Liver (tissue), 9 donors: ENCODE results near the gene NOS1. TPM values are rescaled to one million over a fixed set of nuclear protein-coding genes. Genes with fewer than 3 reads are reported as not detected.

Experiments used
- DNase-seq: peaks from one replicate; pipeline ENCODE4 v3.0.0-alpha.2; 2017; ENCODE audit warnings: low spot score
- H3K27ac ChIP-seq, 2 donors: one replicate each; pipeline ENCODE4 v1.7.0; 2013; ENCODE audit warnings: inconsistent platforms in 2 of 2, low read length in 2 of 2, control low read depth in 1 of 2, low read depth in 1 of 2, mild to moderate bottlenecking in 1 of 2
- H3K27me3 ChIP-seq, 4 donors: one replicate each; pipeline versions ENCODE4 v1.6.1 to v1.7.0; 2013; ENCODE audit warnings: low read length in 3 of 4, inconsistent platforms in 1 of 4, mild to moderate bottlenecking in 1 of 4, moderate library complexity in 1 of 4; ENCODE audit not compliant: control insufficient read depth in 4 of 4, insufficient read depth in 4 of 4
- H3K36me3 ChIP-seq, 4 donors: one replicate each; pipeline versions ENCODE4 v1.6.1 to v1.7.0; 2013; ENCODE audit warnings: low read length in 3 of 4, mild to moderate bottlenecking in 3 of 4, low read depth in 1 of 4, moderate library complexity in 1 of 4; ENCODE audit not compliant: control insufficient read depth in 4 of 4, insufficient read depth in 3 of 4
- H3K4me1 ChIP-seq, 4 donors: one replicate each; pipeline versions ENCODE4 v1.6.1 to v1.7.0; 2013; ENCODE audit warnings: low read length in 3 of 4, mild to moderate bottlenecking in 3 of 4, moderate library complexity in 1 of 4; ENCODE audit not compliant: control insufficient read depth in 4 of 4, insufficient read depth in 4 of 4
- H3K4me3 ChIP-seq, 3 donors: one replicate each; pipeline versions ENCODE4 v1.6.1 to v1.7.0; 2013; ENCODE audit warnings: low read length in 3 of 3, control low read depth in 1 of 3, low read depth in 1 of 3, mild to moderate bottlenecking in 1 of 3
- H3K9ac ChIP-seq, 2 donors: one replicate each; pipeline ENCODE4 v1.7.0; 2013; ENCODE audit warnings: low read length in 2 of 2, mild to moderate bottlenecking in 2 of 2, moderate library complexity in 2 of 2, control low read depth in 1 of 2, low read depth in 1 of 2
- H3K9me3 ChIP-seq, 4 donors: one replicate each; pipeline versions ENCODE4 v1.6.1 to v1.7.0; 2013; ENCODE audit warnings: low read length in 3 of 4; ENCODE audit not compliant: control insufficient read depth in 4 of 4
- EGR1 ChIP-seq, 2 donors: IDR thresholded peaks; 2 replicates each; pipeline ENCODE4 v1.6.1; 2016 to 2018; ENCODE audit warnings: antibody characterized with exemption in 2 of 2, low read depth in 2 of 2
- FOXA2 ChIP-seq: IDR thresholded peaks from 2 replicates; pipeline ENCODE4 v1.6.1; 2016; ENCODE audit warnings: antibody characterized with exemption
- HNF4A ChIP-seq, 2 donors: conservative IDR thresholded peaks; 2 replicates each; pipeline ENCODE4 v1.6.1; 2016; ENCODE audit warnings: antibody characterized with exemption in 2 of 2, mild to moderate bottlenecking in 2 of 2
- JUND ChIP-seq, 2 donors: IDR thresholded peaks; 2 replicates each; pipeline ENCODE4 v1.6.1; 2016; ENCODE audit warnings: antibody characterized with exemption in 2 of 2
- MAX ChIP-seq: IDR thresholded peaks from 2 replicates; pipeline ENCODE4 v1.6.1; 2016; ENCODE audit warnings: antibody characterized with exemption
- NR2F2 ChIP-seq: IDR thresholded peaks from 2 replicates; pipeline ENCODE4 v1.6.1; 2016; ENCODE audit warnings: antibody characterized with exemption
- RAD21 ChIP-seq, 2 donors: IDR thresholded peaks; 2 replicates each; pipeline ENCODE4 v1.6.1; 2016; ENCODE audit warnings: antibody characterized with exemption in 2 of 2, mild to moderate bottlenecking in 2 of 2
- RXRA ChIP-seq, 2 donors: IDR thresholded peaks; 2 replicates each; pipeline ENCODE4 v1.6.1; 2017 to 2018; ENCODE audit warnings: antibody characterized with exemption in 2 of 2, mild to moderate bottlenecking in 1 of 2
- TAF1 ChIP-seq: conservative IDR thresholded peaks from 2 replicates; pipeline ENCODE4 v1.6.1; 2016; ENCODE audit warnings: antibody characterized with exemption, mild to moderate bottlenecking
- YY1 ChIP-seq: IDR thresholded peaks from 2 replicates; pipeline ENCODE4 v1.6.1; 2016; ENCODE audit warnings: antibody characterized with exemption, mild to moderate bottlenecking
- WGBS: extraction: QIAGEN DNeasy Blood & Tissue Kit; methylation state at CpG from one replicate; pipeline ENCODE4 v1.1.7; 2013; 5-methylcytosine and 5-hydroxymethylcytosine counted together
- polyA plus RNA-seq, 2 donors: library from polyadenylated mRNA; stranded (reverse) in 1 of 2; unstranded in 1 of 2; fragments of 200-250 nt in 1 of 2; fragments of >200 nt in 1 of 2; fragmentation: Nextera tagmentation in 1 of 2; extraction: Ambion mirVana in 1 of 2; gene quantifications; one replicate each; pipeline versions ENCODE4 v1.2.1 to v1.2.3, GENCODE V29; 2013 to 2015
- total RNA-seq, 2 donors: library from RNA; depleted of rRNA; stranded (reverse); fragments of >200 nt; gene quantifications; one replicate each; pipeline ENCODE4 v1.2.3, GENCODE V29; 2014
- TF ChIP-seq, protein P1 (sequence below): fragments of 150-350 bp; IDR thresholded peaks from 2 replicates; pipeline ENCODE4 v1.5.1; 2017; ENCODE audit warnings: improper control_type of control experiment, low read depth, low read length; ENCODE audit not compliant: missing input control
- TF ChIP-seq, protein P2 (sequence below): IDR thresholded peaks from 2 replicates; pipeline ENCODE4 v1.6.1; 2016; ENCODE audit warnings: antibody characterized with exemption
- TF ChIP-seq, protein P3 (sequence below): IDR thresholded peaks from 2 replicates; pipeline ENCODE4 v1.6.1; 2016; ENCODE audit warnings: antibody characterized with exemption, mild to moderate bottlenecking
- TF ChIP-seq, protein P4 (sequence below): IDR thresholded peaks from 2 replicates; pipeline ENCODE4 v1.6.1; 2016; ENCODE audit warnings: antibody characterized with exemption
- donor health status: healthy.
- donor health status: healthy.
- donor health status: healthy.
- donor health status: healthy.
- donor health status: healthy.

Gene NOS1
- total and polyA plus RNA-seq, 4 donors = under 0.01 to 0.08 (median 0.01) TPM; not detected in 1

GRCh38 chr12:117367006-117367638, 5.7 kb upstream of the NOS1 start:
- 17% methylated on average over 12 of the region's 12 CpGs for WGBS
- Histone ChIP-seq H3K36me3 (no peaks in the 10 kb centered on the region), H3K9ac (no peak overlapping the region), H3K9me3 (peaks cover 0 to 5% (median 0%) of the 10 kb centered on the region in 4 donors), H3K4me1 (no peaks in the 10 kb centered on the region), H3K27ac (no peak overlapping the region), H3K27me3 (peaks cover 0 to 10% (median 7%) of the 10 kb centered on the region in 4 donors), H3K4me3 (no peak overlapping the region)
- DNase-seq = peak; percentile 76
- TF ChIP-seq RAD21 (IDR thresholded peaks at IDR 0.05) = peak; percentile 98 to 99
- TF ChIP-seq NR2F2 = no peak
- no peak for TF ChIP-seq HNF4A (conservative IDR thresholded peaks at IDR 0.05)
- no peak for TF ChIP-seq FOXA2
- no peak for TF ChIP-seq EGR1 (IDR thresholded peaks at IDR 0.05; ENCODE audit: low read depth in 2 of 2)
- TF ChIP-seq YY1 = no peak
- TF ChIP-seq MAX = no peak
- TF ChIP-seq RXRA (IDR thresholded peaks at IDR 0.05) = no peak
- TF ChIP-seq, protein P1, sequence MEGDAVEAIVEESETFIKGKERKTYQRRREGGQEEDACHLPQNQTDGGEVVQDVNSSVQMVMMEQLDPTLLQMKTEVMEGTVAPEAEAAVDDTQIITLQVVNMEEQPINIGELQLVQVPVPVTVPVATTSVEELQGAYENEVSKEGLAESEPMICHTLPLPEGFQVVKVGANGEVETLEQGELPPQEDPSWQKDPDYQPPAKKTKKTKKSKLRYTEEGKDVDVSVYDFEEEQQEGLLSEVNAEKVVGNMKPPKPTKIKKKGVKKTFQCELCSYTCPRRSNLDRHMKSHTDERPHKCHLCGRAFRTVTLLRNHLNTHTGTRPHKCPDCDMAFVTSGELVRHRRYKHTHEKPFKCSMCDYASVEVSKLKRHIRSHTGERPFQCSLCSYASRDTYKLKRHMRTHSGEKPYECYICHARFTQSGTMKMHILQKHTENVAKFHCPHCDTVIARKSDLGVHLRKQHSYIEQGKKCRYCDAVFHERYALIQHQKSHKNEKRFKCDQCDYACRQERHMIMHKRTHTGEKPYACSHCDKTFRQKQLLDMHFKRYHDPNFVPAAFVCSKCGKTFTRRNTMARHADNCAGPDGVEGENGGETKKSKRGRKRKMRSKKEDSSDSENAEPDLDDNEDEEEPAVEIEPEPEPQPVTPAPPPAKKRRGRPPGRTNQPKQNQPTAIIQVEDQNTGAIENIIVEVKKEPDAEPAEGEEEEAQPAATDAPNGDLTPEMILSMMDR = peak; percentile 95
- no peak for TF ChIP-seq TAF1
- TF ChIP-seq, protein P2, sequence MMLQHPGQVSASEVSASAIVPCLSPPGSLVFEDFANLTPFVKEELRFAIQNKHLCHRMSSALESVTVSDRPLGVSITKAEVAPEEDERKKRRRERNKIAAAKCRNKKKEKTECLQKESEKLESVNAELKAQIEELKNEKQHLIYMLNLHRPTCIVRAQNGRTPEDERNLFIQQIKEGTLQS = no peak
- TF ChIP-seq, protein P3, sequence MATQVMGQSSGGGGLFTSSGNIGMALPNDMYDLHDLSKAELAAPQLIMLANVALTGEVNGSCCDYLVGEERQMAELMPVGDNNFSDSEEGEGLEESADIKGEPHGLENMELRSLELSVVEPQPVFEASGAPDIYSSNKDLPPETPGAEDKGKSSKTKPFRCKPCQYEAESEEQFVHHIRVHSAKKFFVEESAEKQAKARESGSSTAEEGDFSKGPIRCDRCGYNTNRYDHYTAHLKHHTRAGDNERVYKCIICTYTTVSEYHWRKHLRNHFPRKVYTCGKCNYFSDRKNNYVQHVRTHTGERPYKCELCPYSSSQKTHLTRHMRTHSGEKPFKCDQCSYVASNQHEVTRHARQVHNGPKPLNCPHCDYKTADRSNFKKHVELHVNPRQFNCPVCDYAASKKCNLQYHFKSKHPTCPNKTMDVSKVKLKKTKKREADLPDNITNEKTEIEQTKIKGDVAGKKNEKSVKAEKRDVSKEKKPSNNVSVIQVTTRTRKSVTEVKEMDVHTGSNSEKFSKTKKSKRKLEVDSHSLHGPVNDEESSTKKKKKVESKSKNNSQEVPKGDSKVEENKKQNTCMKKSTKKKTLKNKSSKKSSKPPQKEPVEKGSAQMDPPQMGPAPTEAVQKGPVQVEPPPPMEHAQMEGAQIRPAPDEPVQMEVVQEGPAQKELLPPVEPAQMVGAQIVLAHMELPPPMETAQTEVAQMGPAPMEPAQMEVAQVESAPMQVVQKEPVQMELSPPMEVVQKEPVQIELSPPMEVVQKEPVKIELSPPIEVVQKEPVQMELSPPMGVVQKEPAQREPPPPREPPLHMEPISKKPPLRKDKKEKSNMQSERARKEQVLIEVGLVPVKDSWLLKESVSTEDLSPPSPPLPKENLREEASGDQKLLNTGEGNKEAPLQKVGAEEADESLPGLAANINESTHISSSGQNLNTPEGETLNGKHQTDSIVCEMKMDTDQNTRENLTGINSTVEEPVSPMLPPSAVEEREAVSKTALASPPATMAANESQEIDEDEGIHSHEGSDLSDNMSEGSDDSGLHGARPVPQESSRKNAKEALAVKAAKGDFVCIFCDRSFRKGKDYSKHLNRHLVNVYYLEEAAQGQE = no peak
- no peak for TF ChIP-seq JUND (IDR thresholded peaks at IDR 0.05)
- TF ChIP-seq, protein P4, sequence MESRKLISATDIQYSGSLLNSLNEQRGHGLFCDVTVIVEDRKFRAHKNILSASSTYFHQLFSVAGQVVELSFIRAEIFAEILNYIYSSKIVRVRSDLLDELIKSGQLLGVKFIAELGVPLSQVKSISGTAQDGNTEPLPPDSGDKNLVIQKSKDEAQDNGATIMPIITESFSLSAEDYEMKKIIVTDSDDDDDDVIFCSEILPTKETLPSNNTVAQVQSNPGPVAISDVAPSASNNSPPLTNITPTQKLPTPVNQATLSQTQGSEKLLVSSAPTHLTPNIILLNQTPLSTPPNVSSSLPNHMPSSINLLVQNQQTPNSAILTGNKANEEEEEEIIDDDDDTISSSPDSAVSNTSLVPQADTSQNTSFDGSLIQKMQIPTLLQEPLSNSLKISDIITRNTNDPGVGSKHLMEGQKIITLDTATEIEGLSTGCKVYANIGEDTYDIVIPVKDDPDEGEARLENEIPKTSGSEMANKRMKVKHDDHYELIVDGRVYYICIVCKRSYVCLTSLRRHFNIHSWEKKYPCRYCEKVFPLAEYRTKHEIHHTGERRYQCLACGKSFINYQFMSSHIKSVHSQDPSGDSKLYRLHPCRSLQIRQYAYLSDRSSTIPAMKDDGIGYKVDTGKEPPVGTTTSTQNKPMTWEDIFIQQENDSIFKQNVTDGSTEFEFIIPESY = no peak
